ENCODE data around the gene C12orf57.

GRCh38 chr12:6963016-6963731, 19.4 kb downstream of the C12orf57 start:
- peak in 1 of 2 donors; percentile 28 for TF ChIP-seq CTCF (conservative IDR thresholded peaks at IDR 0.05 in 1 of 2, IDR thresholded peaks at IDR 0.05 in 1 of 2; ENCODE audit: extremely low read depth in 1 of 2, insufficient read depth in 1 of 2, low read depth in 1 of 2, low read length in 2 of 2)
- TF ChIP-seq EZH2 (IDR thresholded peaks at IDR 0.05; ENCODE audit: borderline replicate concordance, low read length) = no peak

All from mammary epithelial cell (primary cell).